HG02943 (cell line): ENCODE measurements around the gene SCN2A.
"Not testable (repeated sequence)": the region's sequence is repeated elsewhere in the genome, so short reads cannot be mapped to it uniquely, and the experiment has no call there.

Experiments used
- ATAC-seq: cut with Tn5 transposase; IDR thresholded peaks from one replicate; pipeline ENCODE4 v1.9.1; 2021; ENCODE audit warnings: mild to moderate bottlenecking, low read depth, moderate library complexity; ENCODE audit not compliant: unreplicated experiment

The SCN2A gene

DNA sequence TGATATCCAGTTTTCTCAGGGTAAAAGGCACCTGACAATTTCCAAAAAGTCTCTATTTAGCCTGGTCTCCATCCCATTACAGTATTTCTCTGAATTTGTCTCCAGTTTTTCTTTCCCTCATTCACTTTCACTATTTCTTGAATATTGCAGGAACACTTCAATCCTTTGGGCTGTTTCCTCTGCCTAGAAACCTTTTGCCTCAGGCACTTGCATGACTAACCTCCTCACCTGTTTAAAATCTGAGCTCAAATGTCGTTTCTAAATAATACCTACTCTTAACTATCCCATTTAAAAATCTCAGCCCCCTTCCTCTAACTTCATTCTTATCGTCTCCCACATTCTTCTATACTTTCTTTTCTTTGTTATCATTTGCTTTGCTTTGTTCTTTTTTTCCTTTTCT, 9.0 kb downstream of the SCN2A start:
- no peak for ATAC-seq

DNA sequence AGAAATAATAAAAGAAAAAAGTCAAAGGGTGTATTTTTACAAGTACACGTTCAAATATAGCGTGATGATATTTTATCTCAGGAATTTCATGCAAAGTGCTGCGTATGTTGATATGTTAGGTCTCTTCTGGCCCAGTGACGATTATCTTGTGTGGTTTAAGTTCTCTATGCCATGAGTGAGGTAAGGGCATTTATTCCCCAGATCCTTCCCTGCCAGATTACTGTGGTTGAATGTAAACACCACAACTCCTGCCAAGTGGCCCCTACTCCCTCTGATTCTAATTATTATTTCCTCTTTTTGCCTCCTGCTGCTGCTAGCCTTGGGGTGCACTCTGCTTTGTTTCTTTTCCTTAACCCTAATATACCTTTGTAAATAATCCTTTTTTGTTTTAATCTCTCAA, 12.2 kb downstream of the SCN2A start:
- ATAC-seq: no peak

DNA sequence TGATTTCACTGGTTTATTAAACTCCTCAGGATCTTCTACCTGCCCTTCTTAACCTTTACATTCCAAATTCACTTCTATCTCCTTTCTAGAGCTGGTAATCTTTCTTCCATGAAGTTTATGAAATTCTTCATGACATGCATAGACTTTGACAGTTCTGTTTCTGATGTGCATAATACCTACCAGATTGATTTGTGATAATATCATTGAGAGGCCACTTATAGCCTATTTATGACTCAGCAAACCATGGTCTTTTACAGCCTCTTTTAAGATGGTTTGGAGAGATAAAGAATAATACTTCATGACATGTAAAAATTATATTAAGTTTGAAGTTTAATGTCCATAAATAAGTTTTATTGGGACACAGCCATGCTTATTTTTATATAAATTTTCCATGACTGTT, 14.0 kb downstream of the SCN2A start:
- ATAC-seq: no peak

DNA sequence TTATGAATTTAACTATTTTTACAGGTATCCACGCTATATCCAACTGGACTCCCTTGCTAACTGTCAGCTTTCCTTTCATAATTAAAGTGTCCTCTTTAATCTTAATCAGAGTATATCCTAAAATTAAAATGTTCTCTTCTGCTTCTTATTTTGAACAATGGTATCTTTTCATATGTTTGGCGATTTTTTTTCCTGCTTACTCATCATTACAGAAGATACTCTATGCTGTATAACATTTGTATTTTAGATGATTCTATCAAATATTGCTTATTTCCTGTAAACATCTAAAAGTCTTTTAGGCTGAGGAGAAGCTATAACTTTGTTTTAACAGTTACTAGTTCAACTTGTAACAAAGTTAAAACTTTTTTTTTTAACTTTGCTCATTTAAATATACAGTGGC, 17.4 kb downstream of the SCN2A start:
- ATAC-seq: no peak

DNA sequence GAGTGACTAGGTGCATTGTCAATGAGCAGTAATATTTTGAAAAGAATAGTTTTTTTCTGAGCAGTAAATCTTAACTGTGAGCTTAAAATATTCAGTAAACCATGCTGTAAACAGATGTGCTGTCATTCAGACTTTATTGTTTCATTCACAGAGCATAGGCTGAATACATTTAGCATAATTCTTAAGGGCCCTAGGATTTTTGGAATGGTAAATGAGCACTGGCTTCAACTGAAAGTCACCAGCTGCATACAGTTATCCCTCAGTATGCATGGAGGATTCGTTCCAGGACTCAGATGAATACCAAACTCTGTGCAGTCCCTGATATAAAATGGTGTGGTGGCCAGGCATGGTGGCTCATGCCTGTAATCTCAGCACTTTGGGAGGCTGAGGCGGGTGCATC, 21.1 kb downstream of the SCN2A start:
- ATAC-seq: not testable (repeated sequence)

DNA sequence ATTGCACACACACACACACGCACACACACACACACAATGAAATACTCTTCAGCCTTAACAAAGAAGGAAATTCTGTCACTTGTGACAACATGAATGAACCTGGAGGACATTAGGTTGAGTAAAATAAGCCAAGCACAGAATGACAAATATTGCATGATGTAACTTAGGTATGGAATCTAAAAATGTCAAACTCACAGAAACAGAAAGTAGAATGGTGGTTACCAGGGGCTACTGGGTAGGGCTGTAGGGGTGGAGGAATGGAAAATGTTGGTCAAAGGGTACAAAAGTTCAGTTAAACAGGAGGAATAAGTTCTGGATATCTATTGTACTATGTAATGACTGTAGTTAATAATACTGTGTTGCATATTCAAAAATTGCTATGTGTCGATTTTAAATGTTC, 29.5 kb downstream of the SCN2A start:
- ATAC-seq: no peak

DNA sequence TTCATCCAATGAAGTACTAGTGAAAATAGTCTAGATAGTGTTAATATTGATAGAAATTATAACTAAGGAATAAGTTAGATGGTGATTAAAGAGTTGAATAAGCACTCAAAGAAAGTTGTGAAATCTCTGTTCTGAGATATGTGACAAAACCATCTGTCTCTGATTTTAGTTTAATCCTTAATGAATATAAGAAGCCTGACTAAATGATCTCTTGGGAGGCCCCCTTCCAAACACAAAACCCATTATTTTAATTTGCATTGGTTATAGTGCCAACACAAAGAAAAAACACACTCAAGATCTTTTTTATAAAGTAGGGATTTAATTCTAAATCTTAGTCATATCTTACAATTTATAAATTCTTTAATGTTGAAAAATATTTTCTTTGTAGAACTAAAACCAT, 34.0 kb downstream of the SCN2A start:
- no peak for ATAC-seq

DNA sequence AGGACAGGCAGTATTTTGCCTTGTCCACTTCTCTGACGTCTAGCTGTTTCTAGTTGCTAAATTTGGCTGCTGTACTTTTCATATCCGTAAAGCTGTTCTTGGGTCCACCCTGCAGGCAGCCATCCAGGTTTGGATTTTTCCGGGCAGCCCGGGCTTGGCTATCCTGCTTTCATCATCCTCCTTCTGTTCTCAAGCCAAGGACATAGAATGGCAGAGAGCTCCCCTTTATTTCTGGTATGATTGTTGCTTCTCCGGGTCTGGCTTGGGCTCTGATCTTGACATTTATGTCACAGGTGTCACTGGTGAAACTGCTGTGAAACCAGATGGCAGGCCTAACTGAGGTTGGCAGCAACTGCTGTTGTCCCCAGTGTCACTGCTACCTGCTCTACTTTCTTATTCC, 35.5 kb downstream of the SCN2A start:
- no peak for ATAC-seq

DNA sequence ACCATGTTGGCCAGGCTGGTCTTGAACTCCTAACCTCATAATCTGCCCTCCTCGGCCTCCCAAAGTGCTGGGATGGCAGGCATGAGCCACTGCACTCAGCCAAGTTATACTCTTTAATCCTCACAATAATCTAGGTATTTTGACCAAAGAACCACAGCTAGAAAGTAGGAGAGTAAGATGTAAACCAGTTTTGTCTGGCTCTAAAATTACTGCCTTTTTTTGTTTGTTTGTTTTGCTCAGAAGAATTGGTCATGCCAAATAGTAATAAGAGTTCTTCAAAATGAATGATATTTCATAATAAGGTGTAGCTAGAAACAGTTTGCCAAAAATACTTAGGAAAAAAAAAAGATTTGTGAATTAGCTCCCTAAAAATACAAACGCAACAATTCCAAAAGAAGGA, 36.7 kb downstream of the SCN2A start:
- no peak for ATAC-seq

DNA sequence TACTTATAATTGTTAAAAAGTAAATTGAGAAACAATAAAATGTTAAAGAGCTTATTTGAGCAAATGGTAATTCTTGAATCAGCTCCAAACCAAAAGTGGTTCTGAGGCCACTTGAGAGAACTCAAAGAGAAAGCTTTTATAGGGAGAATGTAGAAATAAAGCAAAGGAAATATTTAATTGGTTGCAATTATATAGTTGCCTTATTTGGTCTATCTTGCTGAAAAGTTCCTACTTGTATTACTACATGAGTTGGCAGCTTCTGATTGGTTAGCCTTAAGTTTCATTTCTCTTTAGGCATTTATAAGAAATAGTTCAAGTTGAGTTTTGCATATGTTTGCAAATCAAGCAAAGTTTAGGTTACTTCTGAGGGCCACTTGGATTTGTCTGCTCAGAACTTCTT, 38.1 kb downstream of the SCN2A start:
- no peak for ATAC-seq

DNA sequence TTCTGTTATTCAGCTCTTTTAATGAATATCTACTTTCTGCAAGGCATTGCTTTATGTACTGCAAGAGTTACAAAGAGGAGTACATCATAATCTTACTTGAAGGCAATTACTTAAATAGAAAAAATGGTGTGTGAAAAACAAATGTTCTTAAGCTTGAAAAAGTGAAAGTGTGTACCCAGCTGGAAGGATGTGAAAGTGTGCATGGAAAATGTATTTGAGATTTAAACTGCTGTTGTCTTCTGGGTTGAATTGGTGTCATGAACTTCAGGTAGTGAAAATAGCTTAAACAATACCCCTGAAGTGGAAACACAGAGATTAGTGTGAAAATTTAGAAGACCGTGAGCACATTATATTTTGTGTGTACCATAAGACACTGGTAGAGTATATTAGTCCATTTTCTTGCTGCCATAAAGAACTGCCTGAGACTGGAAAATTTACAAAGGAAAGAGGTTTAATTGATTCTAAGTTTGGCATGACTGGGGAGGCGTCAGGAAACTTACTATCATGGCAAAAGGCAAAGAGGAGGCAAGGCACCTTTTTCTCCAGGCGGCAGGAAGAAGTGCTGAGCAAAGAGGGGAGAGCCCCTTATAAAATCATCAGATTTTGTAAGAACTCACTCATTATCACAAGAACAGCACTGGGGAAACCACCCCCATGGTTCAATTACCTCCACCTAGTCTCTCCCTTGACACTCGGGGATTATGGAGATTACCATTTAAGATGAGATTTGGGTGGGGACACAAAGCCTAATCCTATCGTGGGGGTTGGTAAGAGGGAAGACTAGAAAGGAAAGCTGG, 38.8 kb downstream of the SCN2A start:
- no peak for ATAC-seq

DNA sequence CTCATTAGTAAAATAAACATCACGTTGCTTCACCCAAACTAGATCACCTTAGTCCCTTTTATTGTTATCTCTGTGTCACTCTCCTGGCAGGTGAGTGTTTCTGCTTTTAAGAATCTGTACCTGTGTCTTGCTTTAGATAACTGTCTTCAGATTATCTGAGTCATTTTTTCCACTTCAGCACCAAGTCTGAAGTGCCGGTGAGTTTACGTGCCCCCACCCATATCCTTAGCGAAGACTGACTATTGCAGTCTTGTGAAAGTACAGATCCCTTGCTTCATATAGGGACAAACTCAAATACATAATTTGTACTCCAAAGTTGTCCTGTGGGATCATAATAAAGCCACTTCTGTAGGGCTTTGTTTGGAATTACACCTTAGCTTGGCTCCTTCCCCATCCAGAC, 41.1 kb downstream of the SCN2A start:
- no peak for ATAC-seq

DNA sequence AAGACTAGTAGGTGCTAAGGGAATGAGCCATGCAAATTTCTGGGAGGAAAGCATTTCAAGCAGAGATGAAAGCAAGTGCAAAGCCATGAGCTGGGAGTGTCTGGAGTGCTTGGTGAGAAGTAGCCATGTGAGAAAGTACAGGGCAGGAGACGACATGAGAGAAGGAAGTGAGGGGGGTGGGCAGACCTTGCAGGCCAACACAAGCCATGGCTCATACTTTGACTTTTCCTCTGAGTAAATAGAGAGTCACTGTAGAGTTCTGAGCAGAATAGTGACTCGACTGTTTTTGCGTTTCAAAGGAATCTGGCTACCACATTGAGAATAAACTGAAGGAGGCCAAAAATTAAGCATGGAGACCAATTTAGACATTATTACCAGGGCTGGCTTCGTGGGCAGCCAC, 42.2 kb downstream of the SCN2A start:
- no peak for ATAC-seq

DNA sequence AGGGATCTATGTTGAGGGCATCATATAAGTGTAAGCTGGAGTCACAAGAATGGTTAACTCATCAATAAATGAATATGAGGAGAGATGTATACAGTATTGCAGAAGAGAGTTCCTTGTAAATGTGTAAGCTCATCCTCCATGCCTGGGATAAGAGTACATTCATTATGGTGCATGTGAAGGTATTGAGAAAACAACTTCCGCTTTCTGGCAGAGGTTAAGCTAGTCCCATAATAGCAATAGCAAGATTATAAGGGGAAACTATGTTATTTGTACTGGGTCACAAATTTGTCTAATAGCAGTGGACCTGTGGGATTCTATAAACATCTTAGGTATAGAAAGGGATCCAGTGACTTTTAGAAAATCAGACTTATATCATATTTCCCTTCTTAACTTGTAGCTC, 44.1 kb downstream of the SCN2A start:
- no peak for ATAC-seq

DNA sequence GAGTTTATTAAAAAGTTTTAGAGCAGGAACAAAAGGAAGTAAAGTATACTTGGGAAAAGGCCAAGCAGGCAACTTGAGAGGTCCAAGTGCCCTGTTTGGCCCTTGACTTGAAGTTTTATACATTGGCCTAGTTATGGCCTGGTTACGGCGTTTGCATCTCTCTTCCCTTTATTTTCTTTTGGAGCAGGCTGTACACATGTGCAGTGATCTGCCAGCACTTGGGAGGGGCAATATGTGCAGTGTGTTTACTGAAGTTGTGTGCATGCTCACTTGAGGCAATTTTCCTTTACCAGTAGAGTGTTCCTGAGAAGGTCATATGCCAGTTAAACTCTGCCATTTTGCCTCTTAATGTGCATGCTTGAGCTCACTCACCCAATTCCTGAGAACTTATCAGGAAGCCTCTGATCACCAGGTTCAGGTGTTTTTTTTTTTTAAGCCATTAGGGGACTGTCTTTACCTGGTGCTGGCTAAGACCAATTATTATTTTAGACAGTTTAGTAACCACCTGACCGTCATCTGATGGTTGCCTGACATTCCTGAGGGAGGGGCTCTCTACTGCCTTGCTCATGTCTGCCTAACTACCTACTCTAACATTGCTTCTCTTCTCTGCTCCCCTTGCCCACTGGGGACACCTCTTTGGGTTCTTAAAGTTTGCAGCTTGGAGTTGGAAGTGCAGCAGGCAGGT, 48.0 kb downstream of the SCN2A start:
- ATAC-seq: no peak

DNA sequence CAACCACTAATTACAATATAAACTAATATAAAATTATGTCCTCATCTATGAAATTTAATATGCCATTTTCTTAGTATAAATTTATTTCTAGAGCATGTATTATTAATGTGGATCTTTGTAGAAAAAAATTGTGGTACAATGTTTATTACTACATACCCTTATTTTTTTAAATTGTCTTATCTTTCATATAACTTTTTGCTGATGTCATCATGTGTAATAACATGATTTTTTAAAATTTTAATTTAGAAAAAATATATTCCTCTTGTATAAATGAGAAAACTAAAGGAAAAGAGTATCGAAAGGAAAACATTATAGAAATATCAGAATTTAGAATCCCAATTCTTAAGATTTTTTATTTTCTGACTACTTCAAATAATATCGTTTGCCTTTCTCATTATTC, 49.9 kb downstream of the SCN2A start:
- no peak for ATAC-seq

DNA sequence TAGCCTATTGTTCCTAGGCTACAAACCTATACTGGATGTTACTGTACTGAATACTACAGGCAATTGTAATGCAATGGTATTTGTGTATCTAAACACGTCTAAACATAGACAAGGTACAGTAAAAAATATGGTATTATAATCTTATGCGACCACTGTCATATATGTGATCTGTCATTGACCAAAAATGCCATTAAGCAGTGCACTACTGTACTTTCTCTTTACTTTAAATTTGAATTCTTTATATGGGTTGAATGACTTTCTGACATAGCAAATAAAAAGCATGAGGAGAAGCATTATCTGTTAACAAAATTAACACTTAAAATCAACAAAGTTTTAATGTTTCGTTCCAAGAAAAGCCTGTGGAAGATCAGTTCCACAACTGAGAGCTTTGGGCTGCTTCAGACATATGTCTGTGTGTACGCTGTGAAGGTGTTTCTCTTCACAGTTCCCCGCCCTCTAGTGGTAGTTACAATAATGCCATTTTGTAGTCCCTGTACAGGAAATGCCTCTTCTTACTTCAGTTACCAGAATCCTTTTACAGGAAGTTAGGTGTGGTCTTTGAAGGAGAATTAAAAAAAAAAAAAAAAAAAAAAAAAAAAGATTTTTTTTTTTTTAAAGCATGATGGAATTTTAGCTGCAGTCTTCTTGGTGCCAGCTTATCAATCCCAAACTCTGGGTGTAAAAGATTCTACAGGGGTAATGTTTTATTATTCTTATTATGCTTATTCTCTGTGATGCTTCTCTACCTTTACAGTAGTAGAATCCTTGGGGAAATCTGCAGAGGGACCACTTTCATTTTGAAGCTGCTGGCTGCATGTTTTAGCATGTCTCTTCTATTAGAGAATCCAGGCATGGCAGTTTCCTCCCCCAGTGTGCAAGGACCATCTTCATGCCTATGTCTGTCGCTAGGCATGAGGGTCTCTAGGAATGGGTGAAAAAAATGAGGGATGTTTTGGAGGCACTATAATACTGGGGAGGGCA, 54.5 kb downstream of the SCN2A start:
- peak; percentile 100 for ATAC-seq

DNA sequence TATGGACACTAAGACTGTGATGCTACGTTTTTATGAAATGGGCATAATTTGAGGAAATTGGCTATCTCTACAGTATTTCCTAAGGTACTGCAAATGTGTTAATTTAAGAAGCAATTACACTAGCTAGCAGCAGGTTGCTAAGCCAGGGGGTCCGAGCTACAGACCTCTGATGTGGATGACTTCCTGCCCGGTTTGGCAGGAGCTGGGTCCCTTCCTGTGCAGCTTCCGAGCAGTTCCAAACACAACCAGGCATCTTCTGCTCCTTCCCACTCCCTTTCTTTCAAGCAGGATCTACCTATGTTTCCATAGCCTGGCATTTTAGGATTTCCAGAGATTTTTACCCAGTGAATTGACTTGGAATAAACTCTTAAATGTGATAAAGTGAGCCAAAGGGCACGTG, 55.7 kb downstream of the SCN2A start:
- ATAC-seq: no peak

DNA sequence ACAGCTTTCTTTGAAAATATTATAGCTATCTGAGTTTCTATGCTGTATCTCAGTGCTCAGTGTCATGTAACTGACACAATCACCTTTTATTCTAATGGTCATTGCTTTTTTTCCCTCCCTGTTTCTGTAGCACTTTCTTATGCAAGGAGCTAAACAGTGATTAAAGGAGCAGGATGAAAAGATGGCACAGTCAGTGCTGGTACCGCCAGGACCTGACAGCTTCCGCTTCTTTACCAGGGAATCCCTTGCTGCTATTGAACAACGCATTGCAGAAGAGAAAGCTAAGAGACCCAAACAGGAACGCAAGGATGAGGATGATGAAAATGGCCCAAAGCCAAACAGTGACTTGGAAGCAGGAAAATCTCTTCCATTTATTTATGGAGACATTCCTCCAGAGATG, 56.4 kb downstream of the SCN2A start:
- ATAC-seq: no peak

DNA sequence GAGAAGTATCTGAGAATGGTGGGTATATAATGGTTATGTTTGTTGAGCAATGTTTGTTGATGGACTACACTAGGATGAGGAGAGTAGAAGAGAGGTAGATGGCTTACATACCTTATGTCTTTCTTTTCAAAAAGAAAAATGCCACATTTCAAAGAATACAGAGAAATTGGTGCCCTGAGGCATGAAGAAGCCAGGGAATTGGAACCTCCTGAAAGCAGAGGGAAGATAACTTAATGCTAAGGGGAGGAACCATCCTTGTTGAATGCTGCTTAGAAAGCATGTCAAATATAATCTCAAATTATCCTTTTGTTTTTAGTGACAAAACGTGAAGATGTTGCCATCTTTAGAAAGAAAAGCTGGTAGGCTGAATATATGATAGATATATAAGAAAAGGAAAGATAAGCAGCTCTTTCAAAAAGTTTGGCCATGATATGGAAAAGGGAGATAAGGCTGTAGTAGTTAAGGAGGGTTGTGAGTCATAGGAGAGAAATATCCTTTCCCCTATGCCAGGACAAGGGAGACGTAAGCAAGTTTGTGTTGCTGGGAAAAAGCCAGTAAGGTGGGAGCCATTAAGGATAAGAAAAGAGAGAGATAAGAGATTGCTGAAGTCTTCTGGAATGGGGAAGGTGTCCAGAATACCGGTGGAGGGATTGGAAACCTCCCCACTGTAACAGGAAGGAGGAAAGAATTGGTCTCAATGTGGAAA, 66.3 kb downstream of the SCN2A start:
- no peak for ATAC-seq

DNA sequence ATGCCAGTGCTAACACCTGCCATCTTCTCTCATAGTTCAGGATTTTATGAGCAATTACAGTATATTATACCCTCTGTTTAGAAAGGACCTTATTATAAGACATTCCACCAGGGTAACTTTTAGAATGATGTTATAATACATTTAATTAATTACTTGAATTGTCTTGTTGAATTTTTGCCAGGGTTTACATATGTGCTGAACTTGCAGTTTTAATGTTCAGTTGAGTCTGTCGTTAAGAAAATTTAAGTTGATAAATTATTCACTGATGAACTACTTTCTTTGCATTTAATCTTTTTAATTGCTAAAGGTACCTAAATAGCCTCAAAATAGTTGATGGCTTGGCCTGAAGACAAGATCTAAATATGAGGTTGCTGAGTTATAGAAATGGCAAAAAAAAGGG, 68.1 kb downstream of the SCN2A start:
- no peak for ATAC-seq
